Measurements from ENCODE around the gene LRRC55. TPM values are rescaled to one million over a fixed set of nuclear protein-coding genes. Genes with fewer than 3 reads are reported as not detected.

LRRC55 gene
- total and polyA plus RNA-seq, 2 experiments from 2014 or later: 0.15 to 1.5 TPM

DNA sequence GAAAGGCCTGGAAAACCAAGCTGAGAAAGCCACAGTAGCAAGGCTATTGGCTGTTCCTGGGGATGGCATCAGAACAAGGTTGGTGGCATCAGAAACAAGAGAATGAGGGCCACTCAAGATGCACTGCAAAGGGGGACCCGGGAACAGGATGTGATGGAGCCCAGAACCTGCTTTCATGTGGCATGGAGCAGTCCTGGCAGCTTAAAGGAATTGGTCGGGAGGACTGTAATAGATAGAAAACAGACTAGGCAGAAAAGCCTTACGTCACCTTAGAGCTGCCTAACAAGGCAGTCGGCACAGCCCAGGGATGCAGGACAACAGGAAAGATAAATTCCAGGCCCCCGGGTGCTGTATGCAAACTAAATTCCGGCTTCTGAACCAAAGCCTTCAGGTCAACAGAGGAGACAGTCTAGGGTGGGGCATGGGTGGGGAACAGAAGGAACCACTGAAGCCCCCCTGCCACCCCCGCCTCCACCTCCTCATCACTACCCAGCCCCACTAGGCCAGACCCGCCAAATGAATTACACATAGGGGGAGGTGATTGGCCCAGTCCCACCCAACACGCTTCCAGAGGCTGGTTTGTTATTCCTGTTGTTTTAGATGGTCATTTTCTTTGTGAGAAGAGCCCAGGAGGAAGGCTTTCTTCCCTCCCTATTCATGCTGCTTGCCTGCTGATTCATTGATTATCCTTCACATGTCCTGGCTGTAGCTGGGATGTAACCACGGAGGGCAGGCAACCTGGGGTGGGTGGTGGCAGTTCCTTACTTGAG, 25.7 kb upstream of the LRRC55 start (continued):
- no peak for TF ChIP-seq ZNF462 (CRISPR knock-in tag; IDR thresholded peaks at IDR 0.05)
- no peak for TF ChIP-seq ZNF114 (CRISPR knock-in tag; IDR thresholded peaks at IDR 0.05)
- TF ChIP-seq EZH2phosphoT487 (IDR thresholded peaks at IDR 0.05; ENCODE audit: unreplicated experiment): no peak

GRCh38 chr11:57156928-57157327, 24.8 kb upstream of the LRRC55 start:
- Histone ChIP-seq H3K4me2 (no peak overlapping the region), H3K9me2 (ENCODE audit: insufficient read depth) (0 out of 2 replicates have a peak, but pooled peaks cover 3% of the 10 kb centered on the region), H3K79me2 (replicated peaks; ENCODE audit: insufficient read depth) (no peaks in the 10 kb centered on the region), H3K4me1 (ENCODE audit: insufficient read depth) (peaks cover 12% of the 10 kb centered on the region), H3K36me3 (ENCODE audit: insufficient read depth) (no peaks in the 10 kb centered on the region), H3K27me3 (ENCODE audit: insufficient read depth) (no peaks in the 10 kb centered on the region), H3F3A (replicated peaks; ENCODE audit: low read depth) (no peaks in the 10 kb centered on the region), H3K4me3 (no peak overlapping the region), H2AFZ (peak overlapping the region; percentile 40; the same call in 1 of the 2 replicates), H3K27ac (ENCODE audit: low read depth) (no peak overlapping the region), H4K20me1 (replicated peaks; ENCODE audit: insufficient read depth) (no peaks in the 10 kb centered on the region)
- Mint-ChIP-seq H3K27ac (no peak overlapping the region), H3K4me3 (no peak overlapping the region), H3K9me3 (no peaks in the 10 kb centered on the region), H3K36me3 (ENCODE audit: low read depth) (no peaks in the 10 kb centered on the region), H3K4me1 (peaks cover 17% of the 10 kb centered on the region), H3K27me3 (ENCODE audit: insufficient read depth, low read depth, poor library complexity) (peaks cover 4% of the 10 kb centered on the region)
- ATAC-seq: no peak
- no peak for DNase-seq (ENCODE audit: low spot score)
- no peak for TF ChIP-seq CREB1 (CRISPR knock-in tag; IDR thresholded peaks at IDR 0.05; ENCODE audit: low read depth)
- TF ChIP-seq JUNB (IDR thresholded peaks at IDR 0.05; ENCODE audit: unreplicated experiment): no peak
- TF ChIP-seq ZNF114 (CRISPR knock-in tag; IDR thresholded peaks at IDR 0.05): no peak
- no peak for TF ChIP-seq REST (IDR thresholded peaks at IDR 0.05; ENCODE audit: unreplicated experiment)
- TF ChIP-seq NANOG (IDR thresholded peaks at IDR 0.05; ENCODE audit: borderline replicate concordance): no peak
- no peak for TF ChIP-seq STAT1 (IDR thresholded peaks at IDR 0.05; ENCODE audit: unreplicated experiment)
- TF ChIP-seq, protein P1, sequence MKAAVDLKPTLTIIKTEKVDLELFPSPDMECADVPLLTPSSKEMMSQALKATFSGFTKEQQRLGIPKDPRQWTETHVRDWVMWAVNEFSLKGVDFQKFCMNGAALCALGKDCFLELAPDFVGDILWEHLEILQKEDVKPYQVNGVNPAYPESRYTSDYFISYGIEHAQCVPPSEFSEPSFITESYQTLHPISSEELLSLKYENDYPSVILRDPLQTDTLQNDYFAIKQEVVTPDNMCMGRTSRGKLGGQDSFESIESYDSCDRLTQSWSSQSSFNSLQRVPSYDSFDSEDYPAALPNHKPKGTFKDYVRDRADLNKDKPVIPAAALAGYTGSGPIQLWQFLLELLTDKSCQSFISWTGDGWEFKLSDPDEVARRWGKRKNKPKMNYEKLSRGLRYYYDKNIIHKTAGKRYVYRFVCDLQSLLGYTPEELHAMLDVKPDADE (IDR thresholded peaks at IDR 0.05): no peak
- TF ChIP-seq, protein P2, sequence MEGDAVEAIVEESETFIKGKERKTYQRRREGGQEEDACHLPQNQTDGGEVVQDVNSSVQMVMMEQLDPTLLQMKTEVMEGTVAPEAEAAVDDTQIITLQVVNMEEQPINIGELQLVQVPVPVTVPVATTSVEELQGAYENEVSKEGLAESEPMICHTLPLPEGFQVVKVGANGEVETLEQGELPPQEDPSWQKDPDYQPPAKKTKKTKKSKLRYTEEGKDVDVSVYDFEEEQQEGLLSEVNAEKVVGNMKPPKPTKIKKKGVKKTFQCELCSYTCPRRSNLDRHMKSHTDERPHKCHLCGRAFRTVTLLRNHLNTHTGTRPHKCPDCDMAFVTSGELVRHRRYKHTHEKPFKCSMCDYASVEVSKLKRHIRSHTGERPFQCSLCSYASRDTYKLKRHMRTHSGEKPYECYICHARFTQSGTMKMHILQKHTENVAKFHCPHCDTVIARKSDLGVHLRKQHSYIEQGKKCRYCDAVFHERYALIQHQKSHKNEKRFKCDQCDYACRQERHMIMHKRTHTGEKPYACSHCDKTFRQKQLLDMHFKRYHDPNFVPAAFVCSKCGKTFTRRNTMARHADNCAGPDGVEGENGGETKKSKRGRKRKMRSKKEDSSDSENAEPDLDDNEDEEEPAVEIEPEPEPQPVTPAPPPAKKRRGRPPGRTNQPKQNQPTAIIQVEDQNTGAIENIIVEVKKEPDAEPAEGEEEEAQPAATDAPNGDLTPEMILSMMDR (conservative IDR thresholded peaks at IDR 0.05; ENCODE audit: low read depth in 2 of 2): no peak
